ENCODE results near the gene GALNT17. TPM values are rescaled to one million over a fixed set of nuclear protein-coding genes. Genes with fewer than 3 reads are reported as not detected.

Gene GALNT17
- total RNA-seq (10 to 100 TPM; 29.0 to 87.0 (median 58.0) TPM), polyA plus RNA-seq (10 to 100 TPM; 15.1 to 35.5 TPM)
- long read RNA-seq, donor 1, transcript GALNT17-205 (10 exons, 3,012 nt): major isoform, 5 of 20 reads
- long read RNA-seq, donor 1, partial matches to known transcripts: 12 of 20 reads
- long read RNA-seq, donor 1, other reads (novel, unspliced or antisense): 3 of 20 reads
- long read RNA-seq, donor 2, transcript GALNT17-205 (10 exons, 3,012 nt): major isoform, 21 of 66 reads
- long read RNA-seq, donor 2, partial matches to known transcripts: 36 of 66 reads
- long read RNA-seq, donor 2, other reads (novel, unspliced or antisense): 7 of 66 reads
- long read RNA-seq, donor 3, transcript GALNT17-205 (10 exons, 3,012 nt): major isoform, 6 of 40 reads
- long read RNA-seq, donor 3, partial matches to known transcripts: 29 of 40 reads
- long read RNA-seq, donor 3, other reads (novel, unspliced or antisense): 5 of 40 reads

GRCh38 chr7:71132127-71132376, at the start of gene GALNT17:
Gene GALNT17 (plus strand): TSS chr7:71132144.
- H3K9me3 ChIP-seq: no peaks in the 10 kb centered on the region
- peak within 1 kb of the TSS; percentile 40 to 91 (median 82) for H3K27ac ChIP-seq
- H3K4me3 ChIP-seq: peak within 1 kb of the TSS; percentile 52 to 70 (median 60)
- no peaks in the 10 kb centered on the region for H3K36me3 ChIP-seq
- intact Hi-C loops (cut with DNase I): loop anchor here in 6 of 10 donors (5.0 to 10.0 kb wide), 5 partner anchors 90 to 603 kb away; no protein-coding TSS in a partner anchor
- H3K4me1 ChIP-seq: peaks cover 0 to 9% (median 0%) of the 10 kb centered on the region in 9 donors
- TF ChIP-seq CTCF (IDR thresholded peaks at IDR 0.05): no peak
- DNase-seq: no peak
- 0 to 1% methylated on average over 12 to 34 of the region's 34 CpGs for WGBS, 2 donors
- H3K27me3 ChIP-seq: peaks cover 6 to 40% (median 31%) of the 10 kb centered on the region in 7 donors
- peak in 2 of 8 donors; percentile 23 to 65 for ATAC-seq

GRCh38 chr7:71095266-71095860, 36.6 kb upstream of the GALNT17 start:
- no peak for ATAC-seq
- H3K27me3 ChIP-seq: no peaks in the 10 kb centered on the region
- H3K36me3 ChIP-seq: no peaks in the 10 kb centered on the region
- no peak for DNase-seq
- H3K9me3 ChIP-seq: peaks cover 0 to 26% (median 7%) of the 10 kb centered on the region in 11 donors
- no peaks in the 10 kb centered on the region for H3K4me1 ChIP-seq
- no peak overlapping the region for H3K4me3 ChIP-seq
- no peak overlapping the region for H3K27ac ChIP-seq
- 66% methylated on average over 2 of the region's 2 CpGs for whole genome bisulfite sequencing, 2 donors
- intact Hi-C loops (cut with DNase I): no loop called here
- no peak for TF ChIP-seq CTCF (IDR thresholded peaks at IDR 0.05)

GRCh38 chr7:71096351-71096750, 35.6 kb upstream of the GALNT17 start:
- no peak overlapping the region for H3K27ac ChIP-seq
- DNase-seq: no peak
- no peaks in the 10 kb centered on the region for H3K4me1 ChIP-seq
- no peak overlapping the region for H3K4me3 ChIP-seq
- 96 to 98% methylated on average over 1 of the region's 1 CpG for WGBS, 2 donors
- no peak for TF ChIP-seq CTCF (IDR thresholded peaks at IDR 0.05)
- H3K9me3 ChIP-seq: peaks cover 0 to 34% (median 7%) of the 10 kb centered on the region in 11 donors
- no peak for ATAC-seq
- H3K27me3 ChIP-seq: no peaks in the 10 kb centered on the region
- H3K36me3 ChIP-seq: no peaks in the 10 kb centered on the region
- intact Hi-C loops (cut with DNase I): no loop called here

- intact Hi-C loops (cut with DNase I): no loop called here
- Histone ChIP-seq H3K36me3 (no peaks in the 10 kb centered on the region), H3K4me1 (no peaks in the 10 kb centered on the region), H3K27ac (no peak overlapping the region), H3K4me3 (no peak overlapping the region), H3K27me3 (no peaks in the 10 kb centered on the region), H3K9me3 (peaks cover 0 to 21% (median 0%) of the 10 kb centered on the region in 11 donors)
- 81 to 85% methylated on average over 4 of the region's 4 CpGs for WGBS, 2 donors
- TF ChIP-seq CTCF (IDR thresholded peaks at IDR 0.05): no peak
- ATAC-seq (no peak), DNase-seq (no peak)
Measured at GRCh38 chr7:71106226-71106625, 25.7 kb upstream of the GALNT17 start.
